ENCODE measurements around the gene DMD.

DNA sequence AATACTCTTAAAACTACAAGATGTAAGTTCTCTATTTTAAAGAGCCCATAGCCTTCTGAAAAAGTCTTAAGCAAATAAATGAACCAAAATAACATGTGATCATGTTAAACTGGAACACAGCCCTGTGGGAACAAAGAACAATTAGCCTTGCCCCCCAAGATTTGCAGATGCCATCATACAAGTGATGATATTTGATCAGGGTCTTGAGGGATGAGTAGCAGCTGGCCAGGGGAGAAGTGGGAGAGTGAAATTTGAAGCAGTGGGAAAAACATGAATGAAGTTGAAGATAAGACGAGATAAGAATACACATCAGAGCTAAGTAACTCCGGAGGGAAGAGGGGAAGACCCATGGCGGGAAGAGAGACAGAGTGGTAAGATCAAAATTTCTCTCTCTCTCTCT is 1689.4 kb downstream of the DMD start:
- TF ChIP-seq EP300 (IDR thresholded peaks at IDR 0.05) (no peak), POLR2A (IDR thresholded peaks at IDR 0.05) (no peak)
- TF ChIP-seq, protein P1, sequence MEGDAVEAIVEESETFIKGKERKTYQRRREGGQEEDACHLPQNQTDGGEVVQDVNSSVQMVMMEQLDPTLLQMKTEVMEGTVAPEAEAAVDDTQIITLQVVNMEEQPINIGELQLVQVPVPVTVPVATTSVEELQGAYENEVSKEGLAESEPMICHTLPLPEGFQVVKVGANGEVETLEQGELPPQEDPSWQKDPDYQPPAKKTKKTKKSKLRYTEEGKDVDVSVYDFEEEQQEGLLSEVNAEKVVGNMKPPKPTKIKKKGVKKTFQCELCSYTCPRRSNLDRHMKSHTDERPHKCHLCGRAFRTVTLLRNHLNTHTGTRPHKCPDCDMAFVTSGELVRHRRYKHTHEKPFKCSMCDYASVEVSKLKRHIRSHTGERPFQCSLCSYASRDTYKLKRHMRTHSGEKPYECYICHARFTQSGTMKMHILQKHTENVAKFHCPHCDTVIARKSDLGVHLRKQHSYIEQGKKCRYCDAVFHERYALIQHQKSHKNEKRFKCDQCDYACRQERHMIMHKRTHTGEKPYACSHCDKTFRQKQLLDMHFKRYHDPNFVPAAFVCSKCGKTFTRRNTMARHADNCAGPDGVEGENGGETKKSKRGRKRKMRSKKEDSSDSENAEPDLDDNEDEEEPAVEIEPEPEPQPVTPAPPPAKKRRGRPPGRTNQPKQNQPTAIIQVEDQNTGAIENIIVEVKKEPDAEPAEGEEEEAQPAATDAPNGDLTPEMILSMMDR (IDR thresholded peaks at IDR 0.05), result no peak

All from ovary (tissue), 3 donors.